ENCODE data around the gene CNTNAP2. TPM values are rescaled to one million over a fixed set of nuclear protein-coding genes. Genes with fewer than 3 reads are reported as not detected.

CNTNAP2 gene
- total RNA-seq, 1 experiment from 2014 or later = 42.5 TPM

GRCh38 chr7:147611431-147611830, 1494.8 kb downstream of the CNTNAP2 start:
- no peak for TF ChIP-seq CTCF (IDR thresholded peaks at IDR 0.05; ENCODE audit: insufficient read depth in 1 of 2, low read depth in 1 of 2, low read length in 1 of 2, severe bottlenecking in 1 of 2, unreplicated experiment in 1 of 2)
- no TSS peak for BruUV-seq (replicated peaks)
- no peaks in the 10 kb centered on the region for H3K36me3 Mint-ChIP-seq (ENCODE audit: insufficient read depth, unreplicated experiment)
- H3K4me3 Mint-ChIP-seq (ENCODE audit: unreplicated experiment) = no peak overlapping the region
- peaks cover 4% of the 10 kb centered on the region for H3K27me3 Mint-ChIP-seq (ENCODE audit: insufficient read depth, unreplicated experiment)
- no peaks in the 10 kb centered on the region for H3K4me1 Mint-ChIP-seq (ENCODE audit: low read depth, unreplicated experiment)
- Histone ChIP-seq H3K9me3 (no peaks in the 10 kb centered on the region; the same call in 1 of the 2 replicates), H3K27me3 (replicated peaks; ENCODE audit: control insufficient read depth, insufficient read depth, low read length) (no peaks in the 10 kb centered on the region), H3K36me3 (ENCODE audit: control insufficient read depth, insufficient read depth, low read length) (no peaks in the 10 kb centered on the region), H3K4me3 (ENCODE audit: low read depth, low read length) (no peak overlapping the region), H3K4me1 (no peaks in the 10 kb centered on the region)
- H3K27ac Mint-ChIP-seq (ENCODE audit: unreplicated experiment) = no peak overlapping the region
- peaks cover 9% of the 10 kb centered on the region for H3K9me3 Mint-ChIP-seq (ENCODE audit: unreplicated experiment)
- ChIA-PET CTCF (no interaction called here), POLR2A (no interaction called here)
- intact Hi-C loops (cut with micrococcal nuclease; ENCODE audit: unreplicated experiment) = no loop called here
- no peak for DNase-seq

- no peaks in the 10 kb centered on the region for H3K27me3 Mint-ChIP-seq (ENCODE audit: insufficient read depth, unreplicated experiment)
- H3K27me3 ChIP-seq (replicated peaks; ENCODE audit: control insufficient read depth, insufficient read depth, low read length) = no peaks in the 10 kb centered on the region
- no peak for TF ChIP-seq CTCF (IDR thresholded peaks at IDR 0.05; ENCODE audit: insufficient read depth in 1 of 2, low read depth in 1 of 2, low read length in 1 of 2, severe bottlenecking in 1 of 2, unreplicated experiment in 1 of 2)
- no peaks in the 10 kb centered on the region for H3K4me1 Mint-ChIP-seq (ENCODE audit: low read depth, unreplicated experiment)
- H3K27ac Mint-ChIP-seq (ENCODE audit: unreplicated experiment) = no peak overlapping the region
- no peaks in the 10 kb centered on the region for H3K36me3 Mint-ChIP-seq (ENCODE audit: insufficient read depth, unreplicated experiment)
- ChIA-PET POLR2A (no interaction called here), CTCF (no interaction called here)
- no peaks in the 10 kb centered on the region for H3K9me3 ChIP-seq
- no peaks in the 10 kb centered on the region for H3K36me3 ChIP-seq (ENCODE audit: control insufficient read depth, insufficient read depth, low read length)
- H3K4me3 ChIP-seq (ENCODE audit: low read depth, low read length) = no peak overlapping the region
- H3K4me1 ChIP-seq = no peaks in the 10 kb centered on the region
- BruUV-seq (replicated peaks) = no TSS peak
- no peak overlapping the region for H3K4me3 Mint-ChIP-seq (ENCODE audit: unreplicated experiment)
- H3K9me3 Mint-ChIP-seq (ENCODE audit: unreplicated experiment) = peaks cover 3% of the 10 kb centered on the region
- no peak for DNase-seq
- intact Hi-C loops (cut with micrococcal nuclease; ENCODE audit: unreplicated experiment) = no loop called here
Observed at GRCh38 chr7:147635288-147635687, 1518.7 kb downstream of the CNTNAP2 start.

- no peaks in the 10 kb centered on the region for H3K27me3 ChIP-seq (replicated peaks; ENCODE audit: control insufficient read depth, insufficient read depth, low read length)
- H3K4me3 ChIP-seq (ENCODE audit: low read depth, low read length) = no peak overlapping the region
- no peaks in the 10 kb centered on the region for H3K4me1 ChIP-seq
- no TSS peak for BruUV-seq (replicated peaks)
- no peak for TF ChIP-seq CTCF (IDR thresholded peaks at IDR 0.05; ENCODE audit: insufficient read depth in 1 of 2, low read depth in 1 of 2, low read length in 1 of 2, severe bottlenecking in 1 of 2, unreplicated experiment in 1 of 2)
- no peaks in the 10 kb centered on the region for H3K9me3 ChIP-seq
- no peak overlapping the region for H3K27ac Mint-ChIP-seq (ENCODE audit: unreplicated experiment)
- intact Hi-C loops (cut with micrococcal nuclease; ENCODE audit: unreplicated experiment) = no loop called here
- H3K27me3 Mint-ChIP-seq (ENCODE audit: insufficient read depth, unreplicated experiment) = no peaks in the 10 kb centered on the region
- CTCF ChIA-PET = no interaction called here
- no peaks in the 10 kb centered on the region for H3K4me1 Mint-ChIP-seq (ENCODE audit: low read depth, unreplicated experiment)
- H3K4me3 Mint-ChIP-seq (ENCODE audit: unreplicated experiment) = no peak overlapping the region
- H3K36me3 Mint-ChIP-seq (ENCODE audit: insufficient read depth, unreplicated experiment) = no peaks in the 10 kb centered on the region
- POLR2A ChIA-PET = no interaction called here
- H3K9me3 Mint-ChIP-seq (ENCODE audit: unreplicated experiment) = peaks cover 10% of the 10 kb centered on the region
- H3K36me3 ChIP-seq (ENCODE audit: control insufficient read depth, insufficient read depth, low read length) = no peaks in the 10 kb centered on the region
- DNase-seq = no peak
Observed at GRCh38 chr7:147636553-147636952, 1520.0 kb downstream of the CNTNAP2 start.

All from Caco-2 (cell line).